Osteoblast (primary cell): ENCODE results near the gene YPEL2. TPM values are rescaled to one million over a fixed set of nuclear protein-coding genes. Genes with fewer than 3 reads are reported as not detected.

Source experiments
- DNase-seq: peaks from one replicate; pipeline ENCODE4 v3.0.0; 2011; ENCODE audit warnings: low spot score, mixed read lengths; ENCODE audit not compliant: insufficient read length; ENCODE audit errors: missing footprints
- H2AFZ ChIP-seq: 2 replicates; pipeline ENCODE4 v1.6.0; 2011; ENCODE audit warnings: mild to moderate bottlenecking, low read length
- H3K27ac ChIP-seq: 2 replicates; pipeline ENCODE4 v1.5.1; 2011; ENCODE audit warnings: mild to moderate bottlenecking, low read depth, low read length, moderate library complexity
- H3K27me3 ChIP-seq: 2 replicates; pipeline ENCODE4 v1.6.0; 2012; ENCODE audit warnings: mild to moderate bottlenecking, control low read depth, inconsistent platforms, low read length, moderate library complexity; ENCODE audit not compliant: insufficient read depth
- H3K36me3 ChIP-seq: 2 replicates; pipeline ENCODE4 v1.5.1; 2011; ENCODE audit warnings: mild to moderate bottlenecking, low read length, control low read depth, moderate library complexity; ENCODE audit not compliant: insufficient read depth
- H3K4me1 ChIP-seq: 2 replicates; pipeline ENCODE4 v1.5.1; 2011; ENCODE audit warnings: mild to moderate bottlenecking, low read length, control low read depth, moderate library complexity; ENCODE audit not compliant: insufficient read depth
- H3K4me2 ChIP-seq: 2 replicates; pipeline ENCODE4 v1.6.0; 2011; ENCODE audit warnings: mild to moderate bottlenecking, low read length; ENCODE audit not compliant: insufficient read depth
- H3K4me3 ChIP-seq: fragments of 200-600 bp; sonication (generic); 3 replicates; pipeline ENCODE4 v1.5.1; 2012; ENCODE audit warnings: mild to moderate bottlenecking, low read length, inconsistent platforms; ENCODE audit not compliant: insufficient read depth
- H3K79me2 ChIP-seq: 2 replicates; pipeline ENCODE4 v1.6.0; 2012; ENCODE audit warnings: mild to moderate bottlenecking, low read length, control low read depth, inconsistent platforms; ENCODE audit not compliant: insufficient read depth
- H3K9me3 ChIP-seq: 2 replicates; pipeline ENCODE4 v1.5.1; 2011; ENCODE audit warnings: low read depth, low read length, control low read depth
- H4K20me1 ChIP-seq: 2 replicates; pipeline ENCODE4 v1.6.0; 2012; ENCODE audit warnings: mild to moderate bottlenecking, low read length, control low read depth; ENCODE audit not compliant: insufficient read depth
- CTCF ChIP-seq: IDR thresholded peaks from 2 replicates; pipeline ENCODE4 v1.5.1; 2011; ENCODE audit warnings: mild to moderate bottlenecking, low read depth, low read length, moderate library complexity; ENCODE audit errors: extremely low read depth
- total RNA-seq: library from RNA; depleted of rRNA; stranded (reverse); fragments of >200 nt; gene quantifications from 2 replicates; pipeline ENCODE4 v1.2.3, GENCODE V29; 2012

Gene YPEL2
- total RNA-seq, 1 donor, result 24.2 TPM

- no peaks in the 10 kb centered on the region for H3K79me2 ChIP-seq
- TF ChIP-seq CTCF, result no peak
- no peaks in the 10 kb centered on the region for H3K36me3 ChIP-seq
- no peaks in the 10 kb centered on the region for H3K9me3 ChIP-seq
- H3K4me1 ChIP-seq, result peaks cover 19% of the 10 kb centered on the region
- H3K27ac ChIP-seq, result no peak overlapping the region
- no peak overlapping the region for H3K4me2 ChIP-seq
- H3K4me3 ChIP-seq, result no peak overlapping the region
- no peak for DNase-seq
- no peaks in the 10 kb centered on the region for H4K20me1 ChIP-seq
- no peak overlapping the region for H2AFZ ChIP-seq
- H3K27me3 ChIP-seq, result no peaks in the 10 kb centered on the region
Measured at GRCh38 chr17:59436900-59437299, 105.4 kb downstream of the YPEL2 start.

GRCh38 chr17:59437791-59438281 is 106.4 kb downstream of the YPEL2 start:
- no peak for TF ChIP-seq CTCF
- H3K4me1 ChIP-seq, result peaks cover 19% of the 10 kb centered on the region

GRCh38 chr17:59439262-59439661 is 107.8 kb downstream of the YPEL2 start:
- H3K36me3 ChIP-seq, result no peaks in the 10 kb centered on the region
- no peak for TF ChIP-seq CTCF
- no peak overlapping the region for H2AFZ ChIP-seq
- H3K79me2 ChIP-seq, result no peaks in the 10 kb centered on the region
- no peaks in the 10 kb centered on the region for H3K27me3 ChIP-seq
- H3K4me1 ChIP-seq, result peaks cover 19% of the 10 kb centered on the region
- no peak overlapping the region for H3K4me2 ChIP-seq
- H4K20me1 ChIP-seq, result no peaks in the 10 kb centered on the region
- H3K27ac ChIP-seq, result no peak overlapping the region
- DNase-seq, result no peak
- no peak overlapping the region for H3K4me3 ChIP-seq
- H3K9me3 ChIP-seq, result no peaks in the 10 kb centered on the region

More at GRCh38 chr17:59437791-59438281, 106.4 kb downstream of the YPEL2 start:
- no peaks in the 10 kb centered on the region for H4K20me1 ChIP-seq
- H3K27ac ChIP-seq, result no peak overlapping the region
- H3K9me3 ChIP-seq, result no peaks in the 10 kb centered on the region
- no peak for DNase-seq
- no peaks in the 10 kb centered on the region for H3K27me3 ChIP-seq
- H3K4me2 ChIP-seq, result no peak overlapping the region
- no peaks in the 10 kb centered on the region for H3K79me2 ChIP-seq
- no peak overlapping the region for H3K4me3 ChIP-seq
- no peaks in the 10 kb centered on the region for H3K36me3 ChIP-seq
- H2AFZ ChIP-seq, result no peak overlapping the region

- Histone ChIP-seq H3K4me3 (no peak overlapping the region), H3K4me1 (peaks cover 18% of the 10 kb centered on the region), H3K79me2 (no peaks in the 10 kb centered on the region), H3K27ac (no peak overlapping the region), H3K4me2 (no peak overlapping the region), H3K27me3 (no peaks in the 10 kb centered on the region), H2AFZ (no peak overlapping the region), H4K20me1 (no peaks in the 10 kb centered on the region), H3K9me3 (no peaks in the 10 kb centered on the region), H3K36me3 (no peaks in the 10 kb centered on the region)
- no peak for TF ChIP-seq CTCF
- DNase-seq, result no peak
Measured at GRCh38 chr17:59439741-59440211, 108.3 kb downstream of the YPEL2 start.
